Measurements from ENCODE around the gene UGT1A7.
"Not testable (repeated sequence)": the region's sequence is repeated elsewhere in the genome, so short reads cannot be mapped to it uniquely, and the experiment has no call there.

Gene UGT1A7

GRCh38 chr2:233743464-233744259, 62.0 kb downstream of the UGT1A7 start:
- ATAC-seq = no peak
- TF ChIP-seq ARNTL (CRISPR knock-in tag; IDR thresholded peaks at IDR 0.05; ENCODE audit: borderline replicate concordance, low read depth) = no peak
- no peak for TF ChIP-seq PPARA (CRISPR knock-in tag; IDR thresholded peaks at IDR 0.05; ENCODE audit: borderline replicate concordance)
- no peak for TF ChIP-seq GLIS3 (CRISPR knock-in tag; IDR thresholded peaks at IDR 0.05)
- no peak for TF ChIP-seq ESRRG (CRISPR knock-in tag; IDR thresholded peaks at IDR 0.05)
- no peak for TF ChIP-seq TOX (CRISPR knock-in tag; IDR thresholded peaks at IDR 0.05; ENCODE audit: borderline replicate concordance)
- no peak for TF ChIP-seq CREB5 (CRISPR knock-in tag; IDR thresholded peaks at IDR 0.05; ENCODE audit: low read depth)
- no peak for TF ChIP-seq OSR1 (CRISPR knock-in tag; IDR thresholded peaks at IDR 0.05)
- no peak for TF ChIP-seq TCF4 (CRISPR knock-in tag; IDR thresholded peaks at IDR 0.05; ENCODE audit: borderline replicate concordance)
- no peak for TF ChIP-seq CSRNP3 (CRISPR knock-in tag; IDR thresholded peaks at IDR 0.05)
- no peak for TF ChIP-seq SNAI2 (CRISPR knock-in tag; IDR thresholded peaks at IDR 0.05)
- no peak for TF ChIP-seq ZNF565 (CRISPR knock-in tag; conservative IDR thresholded peaks at IDR 0.05; ENCODE audit: low read depth)
- TF ChIP-seq POU6F1 (CRISPR knock-in tag; IDR thresholded peaks at IDR 0.05; ENCODE audit: borderline replicate concordance, low read depth) = no peak

- no peak for ATAC-seq
- TF ChIP-seq ESRRG (CRISPR knock-in tag; IDR thresholded peaks at IDR 0.05) (no peak), ZFP3 (CRISPR knock-in tag; IDR thresholded peaks at IDR 0.05) (no peak), RARB (CRISPR knock-in tag; IDR thresholded peaks at IDR 0.05) (no peak), CREB5 (CRISPR knock-in tag; IDR thresholded peaks at IDR 0.05; ENCODE audit: low read depth) (no peak), ZNF8 (CRISPR knock-in tag; IDR thresholded peaks at IDR 0.05) (no peak), POU6F1 (CRISPR knock-in tag; IDR thresholded peaks at IDR 0.05; ENCODE audit: borderline replicate concordance, low read depth) (no peak), PATZ1 (CRISPR knock-in tag; IDR thresholded peaks at IDR 0.05; ENCODE audit: borderline replicate concordance) (no peak), TSHZ2 (CRISPR knock-in tag; IDR thresholded peaks at IDR 0.05) (no peak), ZNF70 (CRISPR knock-in tag; IDR thresholded peaks at IDR 0.05) (no peak), ZFP30 (CRISPR knock-in tag; IDR thresholded peaks at IDR 0.05) (no peak), OSR1 (CRISPR knock-in tag; IDR thresholded peaks at IDR 0.05) (no peak), CSDC2 (CRISPR knock-in tag; IDR thresholded peaks at IDR 0.05) (no peak), TOX (CRISPR knock-in tag; IDR thresholded peaks at IDR 0.05; ENCODE audit: borderline replicate concordance) (no peak), PPARA (CRISPR knock-in tag; IDR thresholded peaks at IDR 0.05; ENCODE audit: borderline replicate concordance) (no peak), ZNF565 (CRISPR knock-in tag; conservative IDR thresholded peaks at IDR 0.05; ENCODE audit: low read depth) (no peak), ISL1 (CRISPR knock-in tag; IDR thresholded peaks at IDR 0.05) (no peak), ZC3H10 (CRISPR knock-in tag; IDR thresholded peaks at IDR 0.05) (no peak)
Observed at GRCh38 chr2:233745073-233745755, 63.5 kb downstream of the UGT1A7 start.

GRCh38 chr2:233745838-233746237, 64.1 kb downstream of the UGT1A7 start:
- ATAC-seq = not testable (repeated sequence)
